SU-DHL-6 (cell line): Measurements from ENCODE around the gene SPP2.

Experiments used
- EZH2phosphoT487 ChIP-seq: fragments of 200-600 bp; sonication (generic), shearing (Covaris generic); conservative IDR thresholded peaks from 2 replicates; pipeline ENCODE4 v1.6.1; 2018; ENCODE audit warnings: mild to moderate bottlenecking, antibody characterized with exemption, low read length, moderate library complexity, mixed read lengths
- TF ChIP-seq, protein P1 (sequence below): fragments of 200-600 bp; sonication (generic); IDR thresholded peaks from one replicate; pipeline ENCODE4 v1.5.1; 2017; ENCODE audit warnings: antibody characterized with exemption, mild to moderate bottlenecking, low read length, moderate library complexity; ENCODE audit not compliant: insufficient read depth, poor library complexity, severe bottlenecking

DNA sequence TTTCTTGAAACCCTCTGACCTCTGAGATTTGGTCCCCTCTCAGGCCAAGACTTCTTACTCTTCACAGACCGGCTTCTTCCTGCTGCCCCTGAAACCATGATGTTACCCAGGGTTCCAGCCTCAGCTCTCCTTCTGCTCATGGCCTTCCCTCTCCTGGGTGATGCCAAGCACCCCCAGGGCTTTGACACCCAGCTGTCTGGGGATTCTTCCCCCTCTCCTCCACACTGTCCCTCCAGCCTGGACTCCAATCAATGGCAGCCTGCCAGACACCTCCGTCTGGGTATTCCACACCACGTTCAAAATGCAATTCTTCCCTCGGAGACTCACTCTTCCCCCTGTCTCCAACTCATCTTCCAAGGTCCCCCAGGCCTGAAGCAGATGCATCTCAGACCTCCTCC is 25.0 kb downstream of the SPP2 start:
- TF ChIP-seq, protein P1, sequence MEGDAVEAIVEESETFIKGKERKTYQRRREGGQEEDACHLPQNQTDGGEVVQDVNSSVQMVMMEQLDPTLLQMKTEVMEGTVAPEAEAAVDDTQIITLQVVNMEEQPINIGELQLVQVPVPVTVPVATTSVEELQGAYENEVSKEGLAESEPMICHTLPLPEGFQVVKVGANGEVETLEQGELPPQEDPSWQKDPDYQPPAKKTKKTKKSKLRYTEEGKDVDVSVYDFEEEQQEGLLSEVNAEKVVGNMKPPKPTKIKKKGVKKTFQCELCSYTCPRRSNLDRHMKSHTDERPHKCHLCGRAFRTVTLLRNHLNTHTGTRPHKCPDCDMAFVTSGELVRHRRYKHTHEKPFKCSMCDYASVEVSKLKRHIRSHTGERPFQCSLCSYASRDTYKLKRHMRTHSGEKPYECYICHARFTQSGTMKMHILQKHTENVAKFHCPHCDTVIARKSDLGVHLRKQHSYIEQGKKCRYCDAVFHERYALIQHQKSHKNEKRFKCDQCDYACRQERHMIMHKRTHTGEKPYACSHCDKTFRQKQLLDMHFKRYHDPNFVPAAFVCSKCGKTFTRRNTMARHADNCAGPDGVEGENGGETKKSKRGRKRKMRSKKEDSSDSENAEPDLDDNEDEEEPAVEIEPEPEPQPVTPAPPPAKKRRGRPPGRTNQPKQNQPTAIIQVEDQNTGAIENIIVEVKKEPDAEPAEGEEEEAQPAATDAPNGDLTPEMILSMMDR, result no peak
- no peak for TF ChIP-seq EZH2phosphoT487
